SK-N-MC (cell line): ENCODE results near the gene PKN3.
A peak's percentile ranks its signal among the peaks of the same experiment; 100 is the strongest.

Experiments
- EZH2 ChIP-seq: fragments of 200-600 bp; sonication (generic); IDR thresholded peaks from one replicate; pipeline ENCODE4 v1.6.1; 2017; ENCODE audit warnings: antibody characterized with exemption
- POLR2AphosphoS5 ChIP-seq: IDR thresholded peaks from 2 replicates; pipeline ENCODE4 v1.6.1; 2012; ENCODE audit warnings: mild to moderate bottlenecking, low read depth, low read length, borderline replicate concordance

GRCh38 chr9:128683340-128684064, 18.8 kb upstream of the PKN3 start:
- TF ChIP-seq EZH2 (no peak), POLR2AphosphoS5 (peak; percentile 54)
